ENCODE results near the gene CRYL1. TPM values are rescaled to one million over a fixed set of nuclear protein-coding genes. Genes with fewer than 3 reads are reported as not detected.

The CRYL1 gene
- polyA plus RNA-seq, 1 donor from 2014 or later, result 10.6 TPM

DNA sequence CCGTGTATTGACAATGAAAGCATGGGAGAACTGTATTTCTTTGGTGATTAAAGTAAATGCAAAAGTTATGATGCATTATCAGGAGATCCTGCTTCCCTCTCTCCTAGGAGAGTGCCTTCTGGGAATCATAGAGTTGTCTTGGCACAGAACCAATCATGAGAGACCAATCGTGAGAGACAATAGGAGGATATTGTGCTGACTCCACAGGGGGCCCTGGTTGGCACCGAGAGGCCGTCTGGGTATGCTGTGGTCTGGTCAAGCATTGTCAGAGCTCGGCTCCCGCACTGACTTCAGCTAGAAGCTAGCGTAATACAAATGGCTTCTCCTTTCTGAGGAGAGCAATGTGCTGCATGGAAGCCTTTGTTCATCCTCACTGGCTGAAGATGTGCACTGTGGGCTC lies 162.1 kb downstream of the CRYL1 start:
- Histone ChIP-seq H4K20me1 (ENCODE audit: insufficient read depth) (no peaks in the 10 kb centered on the region), H3K9me2 (ENCODE audit: insufficient read depth, low read length) (no peaks in the 10 kb centered on the region), H3K27me3 (ENCODE audit: insufficient read depth, low read depth, low read length) (no peaks in the 10 kb centered on the region), H3K27ac (ENCODE audit: low read length) (no peak overlapping the region), H3K4me3 (ENCODE audit: low read length) (no peak overlapping the region), H3K79me2 (replicated peaks; ENCODE audit: insufficient read depth, low read length) (no peaks in the 10 kb centered on the region), H3K9ac (ENCODE audit: low read length) (no peak overlapping the region), H3K36me3 (ENCODE audit: insufficient read depth, low read length) (no peaks in the 10 kb centered on the region), H2AFZ (ENCODE audit: low read depth, low read length) (no peak overlapping the region), H3K4me2 (ENCODE audit: low read length) (no peak overlapping the region), H3K9me3 (ENCODE audit: low read length) (no peaks in the 10 kb centered on the region), H3F3A (ENCODE audit: insufficient read depth, low read length, poor library complexity, severe bottlenecking) (no peaks in the 10 kb centered on the region)
- TF ChIP-seq CTCF (IDR thresholded peaks at IDR 0.05; ENCODE audit: poor library complexity, severe bottlenecking), result no peak
- TF ChIP-seq, protein P1, sequence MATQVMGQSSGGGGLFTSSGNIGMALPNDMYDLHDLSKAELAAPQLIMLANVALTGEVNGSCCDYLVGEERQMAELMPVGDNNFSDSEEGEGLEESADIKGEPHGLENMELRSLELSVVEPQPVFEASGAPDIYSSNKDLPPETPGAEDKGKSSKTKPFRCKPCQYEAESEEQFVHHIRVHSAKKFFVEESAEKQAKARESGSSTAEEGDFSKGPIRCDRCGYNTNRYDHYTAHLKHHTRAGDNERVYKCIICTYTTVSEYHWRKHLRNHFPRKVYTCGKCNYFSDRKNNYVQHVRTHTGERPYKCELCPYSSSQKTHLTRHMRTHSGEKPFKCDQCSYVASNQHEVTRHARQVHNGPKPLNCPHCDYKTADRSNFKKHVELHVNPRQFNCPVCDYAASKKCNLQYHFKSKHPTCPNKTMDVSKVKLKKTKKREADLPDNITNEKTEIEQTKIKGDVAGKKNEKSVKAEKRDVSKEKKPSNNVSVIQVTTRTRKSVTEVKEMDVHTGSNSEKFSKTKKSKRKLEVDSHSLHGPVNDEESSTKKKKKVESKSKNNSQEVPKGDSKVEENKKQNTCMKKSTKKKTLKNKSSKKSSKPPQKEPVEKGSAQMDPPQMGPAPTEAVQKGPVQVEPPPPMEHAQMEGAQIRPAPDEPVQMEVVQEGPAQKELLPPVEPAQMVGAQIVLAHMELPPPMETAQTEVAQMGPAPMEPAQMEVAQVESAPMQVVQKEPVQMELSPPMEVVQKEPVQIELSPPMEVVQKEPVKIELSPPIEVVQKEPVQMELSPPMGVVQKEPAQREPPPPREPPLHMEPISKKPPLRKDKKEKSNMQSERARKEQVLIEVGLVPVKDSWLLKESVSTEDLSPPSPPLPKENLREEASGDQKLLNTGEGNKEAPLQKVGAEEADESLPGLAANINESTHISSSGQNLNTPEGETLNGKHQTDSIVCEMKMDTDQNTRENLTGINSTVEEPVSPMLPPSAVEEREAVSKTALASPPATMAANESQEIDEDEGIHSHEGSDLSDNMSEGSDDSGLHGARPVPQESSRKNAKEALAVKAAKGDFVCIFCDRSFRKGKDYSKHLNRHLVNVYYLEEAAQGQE (IDR thresholded peaks at IDR 0.05; ENCODE audit: borderline replicate concordance), result no peak
- no peak for TF ChIP-seq MXI1 (conservative IDR thresholded peaks at IDR 0.05; ENCODE audit: poor library complexity, severe bottlenecking)
- no peak for TF ChIP-seq RAD21 (conservative IDR thresholded peaks at IDR 0.05)
- no peak for TF ChIP-seq POLR2AphosphoS5 (IDR thresholded peaks at IDR 0.05)
- no peak for TF ChIP-seq EP300 (conservative IDR thresholded peaks at IDR 0.05; ENCODE audit: poor library complexity, severe bottlenecking)
- TF ChIP-seq SMC3 (conservative IDR thresholded peaks at IDR 0.05; ENCODE audit: poor library complexity), result no peak
- TF ChIP-seq TAF1 (IDR thresholded peaks at IDR 0.05; ENCODE audit: low read depth), result no peak
- no peak for TF ChIP-seq EZH2 (IDR thresholded peaks at IDR 0.05; ENCODE audit: borderline replicate concordance, insufficient read depth, low read length, poor library complexity, severe bottlenecking)

- H3K79me2 ChIP-seq (replicated peaks; ENCODE audit: insufficient read depth, low read length), result no peaks in the 10 kb centered on the region
Observed at GRCh38 chr13:20363172-20363571, 162.5 kb downstream of the CRYL1 start.

More at GRCh38 chr13:20363172-20363571, 162.5 kb downstream of the CRYL1 start:
- TF ChIP-seq RAD21 (conservative IDR thresholded peaks at IDR 0.05), result no peak
- no peak for TF ChIP-seq CTCF (IDR thresholded peaks at IDR 0.05; ENCODE audit: poor library complexity, severe bottlenecking)
- no peak for TF ChIP-seq EZH2 (IDR thresholded peaks at IDR 0.05; ENCODE audit: borderline replicate concordance, insufficient read depth, low read length, poor library complexity, severe bottlenecking)
- TF ChIP-seq EP300 (conservative IDR thresholded peaks at IDR 0.05; ENCODE audit: poor library complexity, severe bottlenecking), result no peak
- H3K9ac ChIP-seq (ENCODE audit: low read length), result no peak overlapping the region
- H3K4me2 ChIP-seq (ENCODE audit: low read length), result no peak overlapping the region
- no peaks in the 10 kb centered on the region for H4K20me1 ChIP-seq (ENCODE audit: insufficient read depth)
- no peaks in the 10 kb centered on the region for H3K36me3 ChIP-seq (ENCODE audit: insufficient read depth, low read length)
- no peaks in the 10 kb centered on the region for H3K9me3 ChIP-seq (ENCODE audit: low read length)
- no peaks in the 10 kb centered on the region for H3F3A ChIP-seq (ENCODE audit: insufficient read depth, low read length, poor library complexity, severe bottlenecking)
- no peak overlapping the region for H3K4me3 ChIP-seq (ENCODE audit: low read length)
- H3K27me3 ChIP-seq (ENCODE audit: insufficient read depth, low read depth, low read length), result no peaks in the 10 kb centered on the region
- H3K27ac ChIP-seq (ENCODE audit: low read length), result no peak overlapping the region
- no peaks in the 10 kb centered on the region for H3K9me2 ChIP-seq (ENCODE audit: insufficient read depth, low read length)
- no peak overlapping the region for H2AFZ ChIP-seq (ENCODE audit: low read depth, low read length)

All from neural cell (in vitro differentiated cells).